Measurements from ENCODE around the gene MYO1B.
"Not testable (repeated sequence)": the region's sequence is repeated elsewhere in the genome, so short reads cannot be mapped to it uniquely, and the experiment has no call there.

Gene MYO1B

DNA sequence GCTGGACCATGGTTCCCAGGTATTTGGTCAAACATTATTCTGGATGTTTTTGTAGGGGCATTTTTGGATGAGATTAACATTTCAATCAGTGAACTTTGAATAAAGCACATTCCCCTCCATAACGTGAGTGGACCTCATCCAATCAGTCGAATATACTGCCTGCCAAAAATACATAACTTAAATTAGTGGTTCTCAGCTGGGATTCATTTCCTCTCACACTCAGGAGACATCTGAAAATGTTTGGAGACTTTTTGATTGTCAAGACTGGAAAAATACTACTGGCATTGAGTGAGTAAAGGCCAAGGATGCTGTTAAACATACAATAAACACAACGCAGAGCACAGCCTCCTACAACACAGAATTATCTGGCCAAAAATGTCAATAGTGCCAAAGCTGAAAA lies 198.2 kb downstream of the MYO1B start:
- no peak for DNase-seq (ENCODE audit: low read depth in 2 of 2)
- no peak overlapping the region for H3K4me3 ChIP-seq (replicated peaks in 1 of 2; ENCODE audit: low read depth in 2 of 2, low read length in 2 of 2)
- TF ChIP-seq, protein P1, sequence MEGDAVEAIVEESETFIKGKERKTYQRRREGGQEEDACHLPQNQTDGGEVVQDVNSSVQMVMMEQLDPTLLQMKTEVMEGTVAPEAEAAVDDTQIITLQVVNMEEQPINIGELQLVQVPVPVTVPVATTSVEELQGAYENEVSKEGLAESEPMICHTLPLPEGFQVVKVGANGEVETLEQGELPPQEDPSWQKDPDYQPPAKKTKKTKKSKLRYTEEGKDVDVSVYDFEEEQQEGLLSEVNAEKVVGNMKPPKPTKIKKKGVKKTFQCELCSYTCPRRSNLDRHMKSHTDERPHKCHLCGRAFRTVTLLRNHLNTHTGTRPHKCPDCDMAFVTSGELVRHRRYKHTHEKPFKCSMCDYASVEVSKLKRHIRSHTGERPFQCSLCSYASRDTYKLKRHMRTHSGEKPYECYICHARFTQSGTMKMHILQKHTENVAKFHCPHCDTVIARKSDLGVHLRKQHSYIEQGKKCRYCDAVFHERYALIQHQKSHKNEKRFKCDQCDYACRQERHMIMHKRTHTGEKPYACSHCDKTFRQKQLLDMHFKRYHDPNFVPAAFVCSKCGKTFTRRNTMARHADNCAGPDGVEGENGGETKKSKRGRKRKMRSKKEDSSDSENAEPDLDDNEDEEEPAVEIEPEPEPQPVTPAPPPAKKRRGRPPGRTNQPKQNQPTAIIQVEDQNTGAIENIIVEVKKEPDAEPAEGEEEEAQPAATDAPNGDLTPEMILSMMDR (IDR thresholded peaks at IDR 0.05; ENCODE audit: low read depth, low read length), result no peak

DNA sequence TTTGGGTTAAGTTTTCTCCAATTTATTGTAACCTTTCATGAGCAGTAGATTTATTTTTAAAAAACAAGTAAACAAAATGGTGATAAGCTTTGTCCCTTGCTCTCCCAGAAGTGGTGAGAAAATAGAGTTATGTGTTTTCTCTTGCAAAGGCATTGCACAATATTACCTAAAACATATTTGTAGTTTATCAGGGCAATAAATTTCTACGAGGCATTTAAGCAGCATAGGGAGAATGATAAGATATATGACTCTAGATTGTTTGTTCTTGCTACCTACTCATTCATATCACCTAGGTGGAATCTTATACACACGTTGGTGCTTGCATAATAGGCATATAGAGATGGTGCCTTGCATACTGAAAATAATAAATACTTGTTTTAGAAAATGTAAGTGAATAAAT lies 201.7 kb downstream of the MYO1B start:
- no peak overlapping the region for H3K4me3 ChIP-seq (replicated peaks in 1 of 2; ENCODE audit: low read depth in 2 of 2, low read length in 2 of 2)
- no peak for DNase-seq (ENCODE audit: low read depth in 2 of 2)
- TF ChIP-seq, protein P1 (IDR thresholded peaks at IDR 0.05; ENCODE audit: low read depth, low read length), result no peak

DNA sequence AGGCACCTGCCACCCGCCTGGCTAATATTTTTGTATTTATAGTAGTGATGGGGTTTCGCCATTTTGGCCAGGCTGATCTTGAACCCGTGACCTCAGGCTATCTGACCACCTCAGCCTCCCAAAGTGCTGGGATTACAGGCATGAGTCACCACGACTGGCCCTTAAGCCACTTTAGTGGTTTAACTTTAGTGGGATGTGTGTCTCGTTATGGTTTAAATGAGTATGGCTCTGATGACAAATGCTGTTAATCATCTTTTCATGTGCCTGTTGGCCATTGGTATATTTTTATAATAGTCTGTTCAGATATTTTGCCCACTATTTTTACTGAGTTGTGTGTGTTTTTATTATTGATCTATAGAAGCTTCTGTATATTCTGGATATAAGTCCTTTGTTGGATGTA lies 205.9 kb downstream of the MYO1B start:
- TF ChIP-seq, protein P1 (IDR thresholded peaks at IDR 0.05; ENCODE audit: low read depth, low read length), result no peak
- DNase-seq (ENCODE audit: low read depth in 2 of 2), result no peak
- H3K4me3 ChIP-seq (replicated peaks in 1 of 2; ENCODE audit: low read depth in 2 of 2, low read length in 2 of 2), result no peak overlapping the region

DNA sequence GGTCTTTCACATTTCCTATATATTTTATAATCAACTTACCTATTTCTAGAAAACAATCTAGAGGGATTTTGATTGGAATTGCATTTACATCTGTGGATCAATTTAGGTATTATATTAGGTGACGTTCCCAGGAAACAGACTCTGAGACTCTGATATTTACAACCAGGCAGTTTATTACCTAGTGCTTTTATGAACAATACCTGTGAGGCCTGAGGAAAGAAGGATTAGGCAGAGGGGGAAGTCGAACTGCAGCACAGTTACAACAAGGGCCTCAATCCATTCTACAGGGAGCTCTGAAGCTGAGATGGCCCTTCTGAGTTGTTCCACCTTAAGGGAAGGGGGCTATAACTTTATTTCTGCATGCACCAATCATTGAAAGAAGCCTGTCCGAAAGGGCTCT lies 206.9 kb downstream of the MYO1B start:
- no peak overlapping the region for H3K4me3 ChIP-seq (replicated peaks in 1 of 2; ENCODE audit: low read depth in 2 of 2, low read length in 2 of 2)
- TF ChIP-seq, protein P1 (IDR thresholded peaks at IDR 0.05; ENCODE audit: low read depth, low read length), result no peak
- no peak for DNase-seq (ENCODE audit: low read depth in 2 of 2)

DNA sequence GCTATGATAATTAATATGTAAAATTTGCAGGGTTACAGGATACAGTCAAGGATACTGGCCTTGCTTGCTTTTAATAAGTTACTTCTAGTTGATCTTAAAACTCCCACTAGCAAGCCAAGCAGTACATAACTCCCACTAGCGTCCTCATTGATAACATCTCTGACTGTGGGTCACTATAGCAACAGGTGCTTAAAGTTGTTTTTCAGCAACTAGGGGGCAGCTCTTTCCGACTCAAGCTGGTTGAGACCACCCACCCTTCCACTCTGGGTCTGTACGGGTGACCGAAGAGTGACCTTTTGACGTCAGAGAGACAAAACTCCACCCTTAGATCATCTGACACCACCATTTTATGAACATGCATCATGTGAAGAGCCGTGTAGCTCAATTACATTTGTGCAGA lies 208.6 kb downstream of the MYO1B start:
- TF ChIP-seq, protein P1 (IDR thresholded peaks at IDR 0.05; ENCODE audit: low read depth, low read length), result no peak
- no peak for DNase-seq (ENCODE audit: low read depth in 2 of 2)
- no peak overlapping the region for H3K4me3 ChIP-seq (replicated peaks in 1 of 2; ENCODE audit: low read depth in 2 of 2, low read length in 2 of 2)

DNA sequence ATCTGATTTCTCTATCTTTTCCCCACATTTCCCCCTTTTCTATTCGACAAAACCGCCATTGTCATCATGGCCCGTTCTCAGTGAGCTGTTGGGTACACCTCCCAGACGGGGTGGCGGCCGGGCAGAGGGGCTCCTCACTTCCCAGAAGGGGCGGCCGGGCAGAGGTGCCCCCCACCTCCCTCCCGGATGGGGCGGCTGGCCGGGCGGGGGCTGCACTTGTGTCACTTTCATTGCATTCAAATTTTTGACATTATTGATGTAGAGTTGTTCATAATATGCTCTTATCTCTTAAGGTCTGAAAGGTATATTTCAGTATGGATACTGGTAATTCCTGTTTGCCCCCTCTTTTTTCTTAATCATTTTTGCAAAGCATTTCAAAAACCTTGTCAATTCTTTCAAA lies 211.3 kb downstream of the MYO1B start:
- not testable (repeated sequence) for DNase-seq (ENCODE audit: low read depth in 2 of 2); H3K4me3 ChIP-seq (replicated peaks in 1 of 2; ENCODE audit: low read depth in 2 of 2, low read length in 2 of 2)

DNA sequence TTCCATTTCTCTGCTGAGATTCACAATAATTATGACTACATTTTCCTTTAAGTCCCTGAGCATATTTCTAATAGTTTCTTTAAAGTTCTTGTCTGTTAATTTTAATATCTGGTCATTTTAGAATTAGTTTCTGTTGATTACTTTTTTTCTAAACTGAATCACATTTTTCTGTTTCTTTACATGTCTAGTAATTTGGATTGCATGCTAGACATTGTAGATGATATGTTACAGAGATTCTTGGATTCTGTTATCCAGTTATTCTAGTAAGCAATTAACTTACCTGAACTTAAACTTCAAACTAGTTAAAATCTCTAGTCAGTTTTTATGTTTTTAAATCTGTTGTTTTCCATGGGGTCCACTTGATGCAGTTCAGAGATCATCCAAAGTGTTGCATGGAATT lies 214.0 kb downstream of the MYO1B start:
- TF ChIP-seq, protein P1 (IDR thresholded peaks at IDR 0.05; ENCODE audit: low read depth, low read length), result no peak
- no peak for DNase-seq (ENCODE audit: low read depth in 2 of 2)
- no peak overlapping the region for H3K4me3 ChIP-seq (replicated peaks in 1 of 2; ENCODE audit: low read depth in 2 of 2, low read length in 2 of 2)
